ENCODE measurements around the gene PKD2L2. TPM values are rescaled to one million over a fixed set of nuclear protein-coding genes. Genes with fewer than 3 reads are reported as not detected.
A peak's percentile ranks its signal among the peaks of the same experiment; 100 is the strongest.

Gene PKD2L2
- total RNA-seq, 1 donor from 2014 or later = not detected

- H3K27ac Mint-ChIP-seq = no peak overlapping the region
- no peak for TF ChIP-seq CTCF (IDR thresholded peaks at IDR 0.05; ENCODE audit: unreplicated experiment)
- DNase-seq (ENCODE audit: low spot score in 2 of 2, unreplicated experiment in 2 of 2) = no peak
- H3K27me3 Mint-ChIP-seq (ENCODE audit: low read depth) = no peaks in the 10 kb centered on the region
- H3K9me3 Mint-ChIP-seq = peaks cover 32% of the 10 kb centered on the region
- no peaks in the 10 kb centered on the region for H3K4me1 Mint-ChIP-seq
- no peak overlapping the region for H3K4me3 Mint-ChIP-seq
- peaks cover 8% of the 10 kb centered on the region for H3K36me3 Mint-ChIP-seq
Measured at GRCh38 chr5:137914758-137915157, 25.5 kb downstream of the PKD2L2 start.

- peaks cover 8% of the 10 kb centered on the region for H3K36me3 Mint-ChIP-seq
- peaks cover 28% of the 10 kb centered on the region for H3K9me3 Mint-ChIP-seq
- H3K27ac Mint-ChIP-seq = no peak overlapping the region
- no peaks in the 10 kb centered on the region for H3K27me3 Mint-ChIP-seq (ENCODE audit: low read depth)
- peaks cover 2% of the 10 kb centered on the region for H3K4me1 Mint-ChIP-seq
- no peak for TF ChIP-seq CTCF (IDR thresholded peaks at IDR 0.05; ENCODE audit: unreplicated experiment)
- no peak for DNase-seq (ENCODE audit: low spot score in 2 of 2, unreplicated experiment in 2 of 2)
- H3K4me3 Mint-ChIP-seq = no peak overlapping the region
Measured at GRCh38 chr5:137916923-137917322, 27.7 kb downstream of the PKD2L2 start.

GRCh38 chr5:137921931-137922330 is 32.7 kb downstream of the PKD2L2 start:
- Mint-ChIP-seq H3K9me3 (peaks cover 11% of the 10 kb centered on the region), H3K4me3 (no peak overlapping the region), H3K27me3 (ENCODE audit: low read depth) (no peaks in the 10 kb centered on the region), H3K27ac (peak overlapping the region; percentile 52), H3K36me3 (peaks cover 5% of the 10 kb centered on the region), H3K4me1 (peaks cover 13% of the 10 kb centered on the region)
- TF ChIP-seq CTCF (IDR thresholded peaks at IDR 0.05; ENCODE audit: unreplicated experiment) = no peak
- no peak for DNase-seq (ENCODE audit: low spot score in 2 of 2, unreplicated experiment in 2 of 2)

- Mint-ChIP-seq H3K27ac (peak overlapping the region; percentile 8), H3K36me3 (peaks cover 4% of the 10 kb centered on the region), H3K4me1 (peaks cover 13% of the 10 kb centered on the region), H3K27me3 (ENCODE audit: low read depth) (no peaks in the 10 kb centered on the region), H3K9me3 (no peaks in the 10 kb centered on the region), H3K4me3 (no peak overlapping the region)
- no peak for DNase-seq (ENCODE audit: low spot score in 2 of 2, unreplicated experiment in 2 of 2)
- no peak for TF ChIP-seq CTCF (IDR thresholded peaks at IDR 0.05; ENCODE audit: unreplicated experiment)
Measured at GRCh38 chr5:137923856-137924255, 34.6 kb downstream of the PKD2L2 start.

DNA sequence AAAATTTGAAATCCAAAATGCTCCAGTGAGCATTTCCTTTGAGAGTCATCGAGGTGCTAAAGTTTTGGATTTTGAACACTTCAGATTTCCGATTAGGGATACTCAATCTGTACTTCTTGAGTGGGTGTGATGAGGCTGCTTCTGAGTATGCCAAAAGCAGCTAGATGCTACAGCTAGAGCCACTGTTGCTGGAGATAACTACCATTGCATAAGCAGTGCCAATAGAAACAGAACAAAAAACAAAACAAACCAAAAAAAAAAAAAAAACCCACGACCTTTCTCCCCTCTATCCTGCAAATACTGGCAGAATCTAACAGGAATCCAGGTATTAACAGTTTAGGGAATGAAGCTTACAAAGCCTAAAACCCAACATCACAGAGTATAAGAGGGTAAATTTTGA is 43.5 kb downstream of the PKD2L2 start:
- Mint-ChIP-seq H3K4me3 (no peak overlapping the region), H3K9me3 (no peaks in the 10 kb centered on the region), H3K4me1 (peaks cover 16% of the 10 kb centered on the region), H3K27ac (no peak overlapping the region), H3K27me3 (ENCODE audit: low read depth) (no peaks in the 10 kb centered on the region), H3K36me3 (peaks cover 21% of the 10 kb centered on the region)
- no peak for TF ChIP-seq CTCF (IDR thresholded peaks at IDR 0.05; ENCODE audit: unreplicated experiment)
- no peak for DNase-seq (ENCODE audit: low spot score in 2 of 2, unreplicated experiment in 2 of 2)

- Mint-ChIP-seq H3K27ac (peak overlapping the region; percentile 36), H3K4me3 (no peak overlapping the region), H3K27me3 (ENCODE audit: low read depth) (no peaks in the 10 kb centered on the region), H3K4me1 (peaks cover 16% of the 10 kb centered on the region), H3K36me3 (peaks cover 19% of the 10 kb centered on the region), H3K9me3 (no peaks in the 10 kb centered on the region)
- no peak for DNase-seq (ENCODE audit: low spot score in 2 of 2, unreplicated experiment in 2 of 2)
- no peak for TF ChIP-seq CTCF (IDR thresholded peaks at IDR 0.05; ENCODE audit: unreplicated experiment)
Measured at GRCh38 chr5:137933491-137933911, 44.2 kb downstream of the PKD2L2 start.

Measured in mesothelial cell of epicardium (in vitro differentiated cells).